Mucosa of stomach (tissue), 1 donor: Measurements from ENCODE around the gene PTPRJ.

Experiments
- H3K27me3 ChIP-seq: one replicate; pipeline ENCODE4 v1.7.0; 2013; ENCODE audit warnings: mild to moderate bottlenecking, low read length; ENCODE audit not compliant: control insufficient read depth, insufficient read depth
- H3K36me3 ChIP-seq: one replicate; pipeline ENCODE4 v1.7.0; 2013; ENCODE audit warnings: low read length; ENCODE audit not compliant: control insufficient read depth, insufficient read depth
- H3K4me1 ChIP-seq: one replicate; pipeline ENCODE4 v1.7.0; 2013; ENCODE audit warnings: mild to moderate bottlenecking, low read length; ENCODE audit not compliant: control insufficient read depth, insufficient read depth
- H3K4me3 ChIP-seq: one replicate; pipeline ENCODE4 v1.7.0; 2013; ENCODE audit warnings: low read length
- H3K9ac ChIP-seq: one replicate; pipeline ENCODE4 v1.7.0; 2013; ENCODE audit warnings: mild to moderate bottlenecking, low read length, moderate library complexity
- H3K9me3 ChIP-seq: one replicate; pipeline ENCODE4 v1.7.0; 2013; ENCODE audit warnings: mild to moderate bottlenecking, low read length, moderate library complexity; ENCODE audit not compliant: control insufficient read depth
- donor health status: Pancreatic carcinoma.

Gene PTPRJ

DNA sequence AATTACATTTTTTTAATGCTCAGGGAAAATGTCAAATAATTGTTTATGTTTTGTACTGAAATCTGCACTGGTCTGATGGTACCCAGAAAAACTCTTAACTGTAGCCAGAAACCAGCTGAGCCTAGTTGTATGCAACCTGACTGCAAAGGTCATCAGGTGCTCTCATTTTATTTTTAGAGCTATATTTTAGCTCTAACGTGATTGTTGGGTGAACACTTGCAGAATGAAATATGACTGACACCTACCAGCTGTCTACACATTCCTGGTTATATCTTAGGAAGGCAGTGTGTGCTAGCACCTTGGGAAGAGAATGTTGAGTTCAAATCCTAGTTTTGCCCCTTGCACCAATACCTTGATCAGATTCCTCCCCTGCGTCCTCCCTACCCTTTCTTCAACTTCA is 23.6 kb downstream of the PTPRJ start:
- Histone ChIP-seq H3K4me3 (no peak overlapping the region), H3K9me3 (no peaks in the 10 kb centered on the region), H3K4me1 (peaks cover 31% of the 10 kb centered on the region), H3K27me3 (no peaks in the 10 kb centered on the region), H3K36me3 (no peaks in the 10 kb centered on the region), H3K9ac (no peak overlapping the region)

DNA sequence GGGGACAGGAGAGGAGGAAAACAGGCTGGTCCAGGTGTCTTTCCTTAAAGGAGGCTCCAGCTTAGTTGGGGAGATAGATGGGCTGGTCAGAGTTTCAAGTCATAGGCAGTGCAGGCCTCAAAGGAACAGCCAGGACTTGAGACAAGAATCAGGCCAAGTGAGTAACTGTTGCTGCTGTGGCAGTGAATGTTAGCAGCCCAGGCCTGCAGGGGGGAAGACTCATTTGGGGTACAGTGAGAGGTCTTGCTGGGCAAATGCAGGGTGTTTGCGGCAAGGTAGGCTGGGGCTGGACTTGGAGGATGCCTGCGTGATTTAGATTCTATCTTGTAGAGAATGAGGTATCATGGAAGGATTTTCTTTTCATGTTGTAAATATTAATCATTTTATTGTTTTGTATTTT is 24.1 kb downstream of the PTPRJ start:
- peaks cover 26% of the 10 kb centered on the region for H3K4me1 ChIP-seq
- no peaks in the 10 kb centered on the region for H3K27me3 ChIP-seq
- H3K9me3 ChIP-seq: no peaks in the 10 kb centered on the region
- no peaks in the 10 kb centered on the region for H3K36me3 ChIP-seq
- H3K4me3 ChIP-seq: no peak overlapping the region
- H3K9ac ChIP-seq: no peak overlapping the region

DNA sequence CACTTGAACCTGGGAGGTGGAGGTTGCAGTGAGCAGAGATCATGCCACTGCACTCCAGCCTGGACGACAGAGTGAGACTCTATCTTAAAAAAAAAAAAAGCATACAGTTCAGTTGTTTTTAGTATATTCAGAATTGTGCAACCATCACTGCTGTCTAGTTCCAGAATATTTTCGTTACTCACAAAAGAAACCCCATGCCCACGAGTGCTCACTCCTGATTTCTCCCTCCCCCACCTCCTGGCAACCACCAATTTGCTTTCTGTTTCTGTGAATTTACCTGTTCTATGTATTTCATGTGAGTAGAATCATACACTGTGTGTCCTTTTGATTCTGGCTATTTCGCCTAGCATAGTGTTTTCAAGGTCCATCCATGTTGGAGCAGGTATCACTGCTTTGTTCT is 24.8 kb downstream of the PTPRJ start:
- Histone ChIP-seq H3K9ac (no peak overlapping the region), H3K36me3 (no peaks in the 10 kb centered on the region), H3K4me1 (peaks cover 24% of the 10 kb centered on the region), H3K9me3 (no peaks in the 10 kb centered on the region), H3K27me3 (no peaks in the 10 kb centered on the region), H3K4me3 (no peak overlapping the region)

DNA sequence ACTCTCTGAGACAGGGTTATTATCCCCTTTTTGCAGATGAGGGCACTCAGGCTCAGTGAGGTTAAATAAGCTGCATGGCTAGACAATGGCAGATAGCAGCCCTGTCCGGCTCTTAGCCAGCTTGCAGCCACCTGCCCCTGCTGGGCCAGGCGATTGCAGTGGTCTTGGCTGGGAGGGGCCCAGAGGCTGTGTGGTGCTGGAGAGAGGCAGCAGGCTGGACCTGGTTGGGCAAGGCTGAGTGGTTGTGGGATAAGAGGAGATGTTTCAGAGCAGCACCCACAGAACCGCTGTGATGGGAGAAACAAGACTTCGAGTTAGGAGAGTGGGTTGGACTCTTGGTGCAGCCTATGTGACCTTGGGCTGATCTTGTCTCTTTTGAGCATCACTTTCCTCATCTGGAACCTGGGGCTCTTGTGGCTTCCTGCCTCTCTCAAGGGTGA is 25.5 kb downstream of the PTPRJ start:
- no peaks in the 10 kb centered on the region for H3K9me3 ChIP-seq
- peaks cover 24% of the 10 kb centered on the region for H3K4me1 ChIP-seq
- no peaks in the 10 kb centered on the region for H3K27me3 ChIP-seq
- H3K4me3 ChIP-seq: no peak overlapping the region
- no peaks in the 10 kb centered on the region for H3K36me3 ChIP-seq
- H3K9ac ChIP-seq: no peak overlapping the region

DNA sequence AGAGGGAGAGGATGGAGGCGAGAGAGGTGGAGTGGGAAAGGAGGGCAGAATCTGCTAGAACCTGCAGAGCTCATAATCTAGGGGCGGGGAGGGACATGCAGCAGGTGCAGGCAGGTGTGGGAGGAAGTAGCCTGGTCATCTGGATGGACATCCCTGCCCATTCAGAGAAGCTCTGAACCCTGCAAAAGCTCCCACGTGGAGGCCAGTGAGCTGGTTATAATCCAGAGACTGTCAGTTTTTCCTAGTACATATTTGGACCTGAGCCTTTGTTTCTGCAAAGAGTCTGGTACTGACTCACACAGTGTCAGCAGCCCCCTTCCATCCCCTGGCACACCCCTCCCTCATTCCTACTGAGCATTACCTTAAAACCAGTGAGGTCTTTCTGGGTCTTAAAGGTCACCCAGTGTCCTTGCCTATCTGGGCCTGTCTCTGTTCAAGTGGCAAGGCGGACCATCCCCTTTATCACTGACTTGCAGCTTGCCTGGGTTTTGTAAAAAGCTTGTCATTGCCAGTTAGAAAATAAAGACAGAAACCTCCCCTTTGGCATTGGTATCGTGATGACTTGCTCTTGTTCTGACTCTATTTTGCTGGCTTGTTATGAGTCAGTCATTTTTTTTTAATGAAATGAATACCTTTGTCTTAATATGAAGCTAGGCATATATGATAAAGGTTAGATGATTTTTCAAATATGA is 26.1 kb downstream of the PTPRJ start:
- Histone ChIP-seq H3K36me3 (no peaks in the 10 kb centered on the region), H3K9me3 (no peaks in the 10 kb centered on the region), H3K27me3 (no peaks in the 10 kb centered on the region), H3K9ac (no peak overlapping the region), H3K4me1 (peaks cover 19% of the 10 kb centered on the region), H3K4me3 (no peak overlapping the region)

DNA sequence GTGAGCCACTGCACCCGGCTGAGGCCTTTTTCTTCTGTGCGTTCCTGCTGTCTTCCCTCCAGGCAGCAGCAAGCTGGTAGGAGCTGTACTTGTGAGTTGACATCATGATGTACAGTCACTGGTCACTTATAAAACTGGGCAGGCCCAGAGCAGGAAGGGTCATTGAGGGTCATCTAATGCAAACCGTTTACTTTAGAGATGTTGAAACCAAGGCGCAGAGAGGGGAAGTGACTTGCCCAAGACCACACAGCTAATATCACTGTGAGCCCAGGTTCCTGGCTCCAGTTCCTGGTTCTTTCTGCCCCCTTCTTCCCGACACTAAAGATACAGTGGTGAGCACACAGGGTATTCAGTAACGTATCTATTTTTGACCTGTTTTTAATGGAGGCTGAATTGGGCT is 27.3 kb downstream of the PTPRJ start:
- H3K4me1 ChIP-seq: peaks cover 16% of the 10 kb centered on the region
- no peak overlapping the region for H3K4me3 ChIP-seq
- H3K9ac ChIP-seq: no peak overlapping the region

DNA sequence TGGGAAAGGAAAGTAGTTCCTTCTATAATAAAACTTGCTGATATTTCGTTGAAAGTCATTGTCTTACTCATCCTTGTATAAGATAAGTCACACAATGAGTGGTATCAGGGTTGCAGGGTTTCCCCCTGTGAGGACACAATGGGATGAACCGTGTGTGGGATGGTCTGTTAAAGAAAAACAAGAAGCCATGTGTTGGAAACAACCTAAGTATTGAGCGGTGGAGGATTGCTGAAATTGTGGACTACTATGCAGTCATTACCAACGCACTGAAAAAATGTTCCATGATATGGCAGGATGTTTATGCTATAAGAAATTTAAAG is 28.6 kb downstream of the PTPRJ start:
- Histone ChIP-seq H3K4me3 (no peak overlapping the region), H3K9ac (no peak overlapping the region), H3K36me3 (no peaks in the 10 kb centered on the region), H3K9me3 (no peaks in the 10 kb centered on the region), H3K4me1 (peaks cover 26% of the 10 kb centered on the region), H3K27me3 (no peaks in the 10 kb centered on the region)

More for the DNA sequence above, 27.3 kb downstream of the PTPRJ start:
- Histone ChIP-seq H3K36me3 (no peaks in the 10 kb centered on the region), H3K9me3 (no peaks in the 10 kb centered on the region), H3K27me3 (no peaks in the 10 kb centered on the region)

DNA sequence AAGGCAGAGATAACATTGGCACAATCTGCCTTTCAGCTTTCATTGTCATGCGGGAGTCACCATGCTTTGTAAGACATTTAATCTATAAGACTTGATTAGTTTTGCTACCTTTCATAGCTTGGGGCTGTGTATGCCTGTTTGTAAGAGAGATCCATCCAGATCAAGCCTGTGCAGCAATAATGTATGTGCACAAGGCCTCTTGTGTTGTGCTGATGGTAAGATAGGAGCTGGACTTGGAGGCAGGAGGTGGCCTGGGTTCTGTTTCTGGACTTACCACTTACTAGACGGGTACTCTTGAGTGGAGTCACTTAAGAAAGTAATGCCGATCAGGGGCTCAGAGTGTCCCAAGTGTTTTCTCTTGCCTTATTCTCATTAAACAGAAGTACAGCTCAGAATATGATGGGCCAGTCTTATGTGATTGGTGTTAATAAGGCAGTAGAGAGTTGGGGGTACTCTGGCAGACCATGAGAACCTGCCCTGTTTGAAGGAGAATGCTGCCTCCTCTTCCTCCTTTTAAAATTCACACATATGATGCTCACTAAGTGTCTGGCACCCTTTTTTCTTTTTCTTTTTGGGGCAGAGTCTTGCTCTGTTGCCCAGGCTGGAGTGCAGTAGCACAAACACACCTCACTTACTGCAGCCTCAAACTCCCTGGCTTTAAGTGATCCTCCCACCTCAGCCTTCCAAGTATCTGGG is 30.9 kb downstream of the PTPRJ start:
- H3K4me3 ChIP-seq: no peak overlapping the region
- no peaks in the 10 kb centered on the region for H3K9me3 ChIP-seq
- H3K4me1 ChIP-seq: peaks cover 20% of the 10 kb centered on the region
- H3K27me3 ChIP-seq: no peaks in the 10 kb centered on the region
- H3K36me3 ChIP-seq: no peaks in the 10 kb centered on the region
- H3K9ac ChIP-seq: no peak overlapping the region

DNA sequence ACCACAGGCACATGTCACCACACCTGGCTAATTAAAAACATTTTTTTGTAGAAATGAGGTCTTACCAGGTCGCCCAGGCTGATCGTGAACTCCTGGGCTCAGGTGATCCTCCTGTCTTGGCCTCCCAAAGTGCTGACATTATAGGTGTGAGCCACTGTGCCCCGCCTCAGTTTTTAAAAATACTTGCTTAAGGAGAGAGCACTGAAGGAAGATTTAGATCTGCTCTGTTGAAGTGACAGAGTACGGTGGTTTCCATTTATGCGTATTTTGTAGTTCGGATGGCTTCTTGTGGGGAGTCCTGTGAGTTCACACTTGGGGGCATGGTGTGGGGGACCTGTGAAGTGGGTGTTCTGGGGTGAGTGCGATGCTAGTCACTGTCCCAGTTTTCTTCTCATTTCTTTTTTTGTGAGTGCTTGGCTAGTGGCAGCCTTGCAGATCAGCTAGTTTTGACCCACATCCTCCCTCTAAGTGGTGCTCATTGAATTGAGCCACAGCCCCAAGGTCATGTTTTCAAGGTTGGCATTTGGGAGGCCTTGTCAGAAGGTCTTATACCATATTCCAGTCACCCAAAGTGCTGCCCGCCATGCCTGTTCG is 31.5 kb downstream of the PTPRJ start:
- peaks cover 15% of the 10 kb centered on the region for H3K4me1 ChIP-seq
- H3K9me3 ChIP-seq: no peaks in the 10 kb centered on the region
- H3K9ac ChIP-seq: no peak overlapping the region
- H3K4me3 ChIP-seq: no peak overlapping the region
- H3K27me3 ChIP-seq: no peaks in the 10 kb centered on the region
- no peaks in the 10 kb centered on the region for H3K36me3 ChIP-seq

DNA sequence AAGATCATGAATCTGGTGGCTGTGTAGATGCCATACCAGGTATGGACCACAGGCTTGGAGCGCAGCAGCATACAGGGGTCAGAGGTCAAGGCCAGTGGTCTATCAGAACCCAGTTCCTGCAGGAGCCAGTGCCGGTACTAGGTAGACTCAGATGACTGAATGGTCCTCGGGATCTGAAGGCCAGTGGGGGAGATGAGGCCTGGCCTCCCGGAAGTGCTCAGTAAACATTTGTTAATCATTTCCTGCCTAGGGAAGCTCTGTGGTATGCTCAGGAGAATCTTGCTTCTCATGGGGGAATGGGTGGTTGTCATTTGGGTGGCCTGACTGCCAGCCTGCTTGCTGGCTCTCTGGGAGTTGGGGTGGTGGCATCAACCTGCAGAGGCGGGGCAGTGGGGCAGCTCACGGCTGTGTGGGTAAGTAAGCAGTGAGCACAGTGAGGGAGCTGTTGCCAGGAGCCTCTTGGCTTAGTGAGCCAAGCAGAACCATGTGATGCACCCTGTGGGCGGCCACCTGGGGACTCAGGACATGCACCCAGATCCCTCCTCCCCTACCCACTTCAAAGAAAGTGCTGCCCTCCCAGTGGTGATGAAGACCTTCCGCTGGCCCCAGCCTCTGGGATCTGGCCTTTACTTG is 33.0 kb downstream of the PTPRJ start:
- H3K4me1 ChIP-seq: peaks cover 19% of the 10 kb centered on the region
- no peaks in the 10 kb centered on the region for H3K27me3 ChIP-seq
- no peaks in the 10 kb centered on the region for H3K9me3 ChIP-seq
- no peak overlapping the region for H3K4me3 ChIP-seq
- no peak overlapping the region for H3K9ac ChIP-seq
- H3K36me3 ChIP-seq: no peaks in the 10 kb centered on the region

DNA sequence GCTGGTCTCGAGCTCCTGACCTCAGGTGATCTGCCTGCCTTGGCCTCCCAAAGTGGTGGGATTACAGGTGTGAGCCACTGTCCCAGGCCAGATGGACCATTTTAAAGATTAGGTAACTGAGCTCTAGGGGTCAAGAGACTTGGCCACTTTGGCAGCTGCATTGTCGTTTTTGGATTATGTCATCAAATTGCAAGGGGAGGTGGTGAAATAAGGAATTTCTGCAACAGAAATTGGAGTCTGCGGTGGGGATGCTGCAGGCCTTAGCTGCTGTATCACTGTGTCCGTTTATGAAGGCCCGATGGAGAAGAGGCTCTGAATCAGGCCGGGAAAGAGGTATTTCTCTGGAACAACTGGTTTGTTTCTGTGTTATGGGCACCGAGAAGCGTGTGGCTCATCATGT is 34.6 kb downstream of the PTPRJ start:
- H3K9ac ChIP-seq: no peak overlapping the region
- H3K36me3 ChIP-seq: no peaks in the 10 kb centered on the region
- H3K4me3 ChIP-seq: no peak overlapping the region
- H3K9me3 ChIP-seq: no peaks in the 10 kb centered on the region
- peaks cover 34% of the 10 kb centered on the region for H3K4me1 ChIP-seq
- no peaks in the 10 kb centered on the region for H3K27me3 ChIP-seq

DNA sequence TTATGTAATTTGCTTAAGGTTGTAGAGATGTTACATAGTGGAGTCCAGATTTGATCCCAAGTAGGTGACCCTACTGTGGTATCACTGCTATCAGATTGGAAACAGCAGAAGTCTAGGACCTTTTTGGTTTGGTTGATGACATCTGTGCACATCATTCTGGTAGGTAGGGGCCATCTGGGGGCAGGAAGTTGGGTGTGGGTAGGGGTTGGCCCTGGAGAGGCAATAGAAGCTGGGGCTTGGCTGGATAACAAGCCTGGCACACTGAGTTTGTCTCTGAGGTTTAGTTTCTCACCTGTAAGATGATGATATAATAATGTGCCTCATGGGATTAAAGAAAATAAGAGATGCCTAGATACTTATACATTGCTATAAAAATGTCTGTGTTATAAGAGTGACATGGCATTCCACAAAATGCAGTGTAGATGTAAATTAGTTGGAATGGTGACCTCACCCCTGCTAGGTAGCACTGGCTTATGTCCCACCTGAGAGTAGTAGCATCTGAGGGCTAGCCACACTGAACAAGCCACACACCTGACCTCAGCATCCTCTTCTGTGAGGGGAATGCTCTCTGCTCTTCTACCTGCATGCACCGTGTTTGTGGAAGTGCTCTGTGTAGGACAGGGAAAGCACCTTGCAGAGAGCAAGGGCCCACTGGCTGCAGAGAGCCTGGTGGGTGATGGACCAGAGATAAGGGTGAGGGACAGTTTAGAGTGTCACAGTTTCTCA is 36.9 kb downstream of the PTPRJ start:
- H3K4me3 ChIP-seq: no peak overlapping the region
- H3K9me3 ChIP-seq: no peaks in the 10 kb centered on the region
- H3K36me3 ChIP-seq: no peaks in the 10 kb centered on the region
- no peaks in the 10 kb centered on the region for H3K27me3 ChIP-seq
- peaks cover 43% of the 10 kb centered on the region for H3K4me1 ChIP-seq
- H3K9ac ChIP-seq: no peak overlapping the region
